GM19452 (cell line): ENCODE results near the gene USP6.
"Not testable (repeated sequence)": the region's sequence is repeated elsewhere in the genome, so short reads cannot be mapped to it uniquely, and the experiment has no call there.

Experiments
- ATAC-seq: cut with Tn5 transposase; IDR thresholded peaks from one replicate; pipeline ENCODE4 v1.9.1; 2021; ENCODE audit not compliant: unreplicated experiment

USP6 gene

GRCh38 chr17:5121186-5121841, 5.5 kb downstream of the USP6 start:
- ATAC-seq = no peak

- ATAC-seq = not testable (repeated sequence)
Observed at GRCh38 chr17:5122056-5122455, 6.2 kb downstream of the USP6 start.

GRCh38 chr17:5122586-5123342, 6.9 kb downstream of the USP6 start:
- ATAC-seq = no peak

- ATAC-seq = no peak
Observed at GRCh38 chr17:5123343-5124124, 7.7 kb downstream of the USP6 start.

- ATAC-seq = not testable (repeated sequence)
Observed at GRCh38 chr17:5124125-5124760, 8.4 kb downstream of the USP6 start.

GRCh38 chr17:5124896-5125295, 9.1 kb downstream of the USP6 start:
- not testable (repeated sequence) for ATAC-seq

- ATAC-seq = no peak
Observed at GRCh38 chr17:5126719-5127488, 11.1 kb downstream of the USP6 start.

GRCh38 chr17:5127910-5128309, 12.1 kb downstream of the USP6 start:
- ATAC-seq = no peak

- not testable (repeated sequence) for ATAC-seq
Observed at GRCh38 chr17:5128387-5128786, 12.6 kb downstream of the USP6 start.

- no peak for ATAC-seq
Observed at GRCh38 chr17:5128905-5129535, 13.2 kb downstream of the USP6 start.

- not testable (repeated sequence) for ATAC-seq
Observed at GRCh38 chr17:5129770-5130169, 13.9 kb downstream of the USP6 start.

GRCh38 chr17:5130261-5130660, 14.4 kb downstream of the USP6 start:
- ATAC-seq = not testable (repeated sequence)

GRCh38 chr17:5130687-5131086, 14.9 kb downstream of the USP6 start:
- ATAC-seq = not testable (repeated sequence)

- ATAC-seq = no peak
Observed at GRCh38 chr17:5131146-5131715, 15.4 kb downstream of the USP6 start.

- ATAC-seq = not testable (repeated sequence)
Observed at GRCh38 chr17:5131799-5132502, 16.1 kb downstream of the USP6 start.

- not testable (repeated sequence) for ATAC-seq
Observed at GRCh38 chr17:5132503-5133225, 16.8 kb downstream of the USP6 start.

GRCh38 chr17:5133311-5133710, 17.5 kb downstream of the USP6 start:
- no peak for ATAC-seq

- not testable (repeated sequence) for ATAC-seq
Observed at GRCh38 chr17:5133961-5134360, 18.1 kb downstream of the USP6 start.
